GM10248 (cell line): ENCODE measurements around the gene CYB5R4.
"Not testable (repeated sequence)": the region's sequence is repeated elsewhere in the genome, so short reads cannot be mapped to it uniquely, and the experiment has no call there.

Experiments
- CTCF ChIA-PET: fragments of 300-600 bp; sonication (Branson Sonifier 250); formaldehyde crosslinking; extraction: SDS; loops from one replicate; lab custom pipeline; 2021; ENCODE audit warnings: antibody characterized with exemption; lab: Yijun Ruan, JAX
- POLR2A ChIA-PET: fragments of 350-650 bp; sonication (Branson Sonifier 250); formaldehyde crosslinking; extraction: SDS; loops from one replicate; lab custom pipeline; 2020; ENCODE audit warnings: antibody characterized with exemption; lab: Yijun Ruan, JAX
- DNase-seq: peaks from one replicate; pipeline ENCODE4 v3.0.0; 2012; ENCODE audit errors: extremely low spot score
- CTCF ChIP-seq: IDR thresholded peaks from 2 replicates; pipeline ENCODE4 v1.5.1; 2012; ENCODE audit warnings: mild to moderate bottlenecking, low read depth; ENCODE audit errors: extremely low read depth, missing control alignments, control extremely low read depth

Gene CYB5R4

GRCh38 chr6:83904395-83904794, 44.9 kb downstream of the CYB5R4 start:
- no peak for DNase-seq
- POLR2A ChIA-PET = no interaction called here
- TF ChIP-seq CTCF = no peak
- CTCF ChIA-PET = no interaction called here

- POLR2A ChIA-PET = no interaction called here
- CTCF ChIA-PET = no interaction called here
- TF ChIP-seq CTCF = no peak
These were observed 46.2 kb downstream of the CYB5R4 start for GRCh38 chr6:83905648-83906047.

GRCh38 chr6:83907623-83908390, 48.3 kb downstream of the CYB5R4 start:
- DNase-seq, POLR2A ChIA-PET: not testable (repeated sequence)
- CTCF ChIA-PET = interaction anchor here (1.3 to 1.4 kb wide), 2 partner anchors 9 to 53 kb away, joined by 3 read pairs; no protein-coding TSS in a partner anchor

More at GRCh38 chr6:83905648-83906047, 46.2 kb downstream of the CYB5R4 start:
- no peak for DNase-seq

- POLR2A ChIA-PET = no interaction called here
- CTCF ChIA-PET = no interaction called here
- TF ChIP-seq CTCF = no peak
- DNase-seq = no peak
These were observed 49.3 kb downstream of the CYB5R4 start for GRCh38 chr6:83908813-83909212.

- ChIA-PET POLR2A (no interaction called here), CTCF (interaction anchor here (1.1 to 1.6 kb wide), 4 partner anchors 9 to 44 kb away, joined by 3 to 4 read pairs (median 3); no protein-coding TSS in a partner anchor)
- TF ChIP-seq CTCF = no peak
- DNase-seq = no peak
These were observed 51.8 kb downstream of the CYB5R4 start for GRCh38 chr6:83911278-83911677.

- CTCF ChIA-PET = no interaction called here
- POLR2A ChIA-PET = no interaction called here
- DNase-seq = no peak
- TF ChIP-seq CTCF = no peak
These were observed 55.5 kb downstream of the CYB5R4 start for GRCh38 chr6:83914953-83915352.

- DNase-seq = no peak
- no peak for TF ChIP-seq CTCF
- CTCF ChIA-PET = interaction anchor here (1.3 to 1.6 kb wide), 2 partner anchors 9 to 10 kb away, joined by 3 to 4 read pairs; no protein-coding TSS in a partner anchor
- POLR2A ChIA-PET = no interaction called here
These were observed 57.5 kb downstream of the CYB5R4 start for GRCh38 chr6:83917001-83917400.
